Neural cell (in vitro differentiated cells): ENCODE results near the gene R3HDML. TPM values are rescaled to one million over a fixed set of nuclear protein-coding genes. Genes with fewer than 3 reads are reported as not detected.

Experiments
- H2AFZ ChIP-seq: fragments of 200-600, 300-800 bp; sonication (generic), shearing (Covaris generic); 2 replicates; pipeline ENCODE4 v1.6.0; 2014; ENCODE audit warnings: low read depth, mild to moderate bottlenecking, antibody characterized with exemption, low read length, moderate library complexity
- H3F3A ChIP-seq: fragments of 200-600 bp; shearing (Covaris generic); 2 replicates; pipeline ENCODE4 v1.6.1; 2016; ENCODE audit warnings: mild to moderate bottlenecking, moderate library complexity, mixed read lengths, antibody characterized with exemption, low read length; ENCODE audit not compliant: insufficient read depth, poor library complexity, severe bottlenecking
- H3K27ac ChIP-seq: fragments of 200-600, 300-800 bp; sonication (generic), shearing (Covaris generic); 2 replicates; pipeline ENCODE4 v1.5.1; 2014; ENCODE audit warnings: mild to moderate bottlenecking, low read length, moderate library complexity
- H3K27me3 ChIP-seq: fragments of 300-800, 200-600 bp; sonication (generic), shearing (Covaris generic); 2 replicates; pipeline ENCODE4 v1.6.0; 2014; ENCODE audit warnings: mild to moderate bottlenecking, low read depth, low read length, moderate library complexity; ENCODE audit not compliant: insufficient read depth
- H3K36me3 ChIP-seq: fragments of 300-800, 200-600 bp; sonication (generic), shearing (Covaris generic); 2 replicates; pipeline ENCODE4 v1.5.1; 2014; ENCODE audit warnings: mild to moderate bottlenecking, antibody characterized with exemption, low read length, moderate library complexity; ENCODE audit not compliant: insufficient read depth
- H3K4me2 ChIP-seq: fragments of 300-800, 200-600 bp; sonication (generic), shearing (Covaris generic); 2 replicates; pipeline ENCODE4 v1.6.0; 2014; ENCODE audit warnings: mild to moderate bottlenecking, low read length
- H3K4me3 ChIP-seq: fragments of 300-800, 200-600 bp; sonication (generic), shearing (Covaris generic); 2 replicates; pipeline ENCODE4 v1.5.1; 2014; ENCODE audit warnings: mild to moderate bottlenecking, low read length, moderate library complexity
- H3K79me2 ChIP-seq: fragments of 200-600 bp; shearing (Covaris generic); replicated peaks from 2 replicates; pipeline ENCODE4 v1.6.0; 2014; ENCODE audit warnings: mild to moderate bottlenecking, low read length, moderate library complexity; ENCODE audit not compliant: insufficient read depth
- H3K9ac ChIP-seq: fragments of 300-800, 200-600 bp; sonication (generic), shearing (Covaris generic); 2 replicates; pipeline ENCODE4 v1.6.1; 2016; ENCODE audit warnings: mild to moderate bottlenecking, low read length, mixed read lengths
- H3K9me2 ChIP-seq: fragments of 200-600 bp; shearing (Covaris generic); 2 replicates; pipeline ENCODE4 v1.6.1; 2016; ENCODE audit warnings: mild to moderate bottlenecking, low read length, mixed read lengths; ENCODE audit not compliant: insufficient read depth
- H3K9me3 ChIP-seq: fragments of 200-600, 300-800 bp; sonication (generic), shearing (Covaris generic); 2 replicates; pipeline ENCODE4 v1.6.1; 2016; ENCODE audit warnings: mild to moderate bottlenecking, mixed run types, low read length, moderate library complexity, mixed read lengths
- H4K20me1 ChIP-seq: fragments of 200-600 bp; shearing (Covaris generic); 2 replicates; pipeline ENCODE4 v1.6.1; 2016; ENCODE audit warnings: mild to moderate bottlenecking, mixed run types; ENCODE audit not compliant: insufficient read depth
- CTCF ChIP-seq: fragments of 450-650 bp; IDR thresholded peaks from 2 replicates; pipeline ENCODE4 v1.5.1; 2014; ENCODE audit warnings: antibody characterized with exemption, mild to moderate bottlenecking, moderate library complexity; ENCODE audit not compliant: poor library complexity, severe bottlenecking
- EP300 ChIP-seq: fragments of 450-650 bp; conservative IDR thresholded peaks from 2 replicates; pipeline ENCODE4 v1.6.1; 2014; ENCODE audit warnings: antibody characterized with exemption, mild to moderate bottlenecking, moderate library complexity; ENCODE audit not compliant: poor library complexity, severe bottlenecking
- EZH2 ChIP-seq: fragments of 200-600, 300-800 bp; shearing (Covaris generic), sonication (generic); IDR thresholded peaks from 2 replicates; pipeline ENCODE4 v1.6.1; 2014; ENCODE audit warnings: antibody characterized with exemption, low read length, borderline replicate concordance, mild to moderate bottlenecking; ENCODE audit not compliant: insufficient read depth, poor library complexity, severe bottlenecking
- MXI1 ChIP-seq: fragments of 450-650 bp; conservative IDR thresholded peaks from 2 replicates; pipeline ENCODE4 v1.6.1; 2014; ENCODE audit warnings: antibody characterized with exemption, mild to moderate bottlenecking; ENCODE audit not compliant: poor library complexity, severe bottlenecking
- POLR2AphosphoS5 ChIP-seq: IDR thresholded peaks from 2 replicates; pipeline ENCODE4 v1.6.1; 2012
- RAD21 ChIP-seq: fragments of 450-650 bp; conservative IDR thresholded peaks from 2 replicates; pipeline ENCODE4 v1.6.1; 2014; ENCODE audit warnings: antibody characterized with exemption, mild to moderate bottlenecking, moderate library complexity
- SMC3 ChIP-seq: fragments of 450-650 bp; conservative IDR thresholded peaks from 2 replicates; pipeline ENCODE4 v1.6.1; 2014; ENCODE audit warnings: antibody characterized with exemption, mild to moderate bottlenecking, moderate library complexity; ENCODE audit not compliant: poor library complexity
- TAF1 ChIP-seq: IDR thresholded peaks from 2 replicates; pipeline ENCODE4 v1.6.1; 2012; ENCODE audit warnings: low read depth
- polyA plus RNA-seq: library from polyadenylated mRNA; depleted of rRNA; stranded (reverse); fragments of >200 nt; gene quantifications from 2 replicates; pipeline ENCODE4 v1.2.3, GENCODE V29; 2014
- TF ChIP-seq, protein P1 (sequence below): IDR thresholded peaks from 2 replicates; pipeline ENCODE4 v1.6.1; 2012; ENCODE audit warnings: borderline replicate concordance

R3HDML gene
- polyA plus RNA-seq, 1 donor from 2014 or later = not detected

DNA sequence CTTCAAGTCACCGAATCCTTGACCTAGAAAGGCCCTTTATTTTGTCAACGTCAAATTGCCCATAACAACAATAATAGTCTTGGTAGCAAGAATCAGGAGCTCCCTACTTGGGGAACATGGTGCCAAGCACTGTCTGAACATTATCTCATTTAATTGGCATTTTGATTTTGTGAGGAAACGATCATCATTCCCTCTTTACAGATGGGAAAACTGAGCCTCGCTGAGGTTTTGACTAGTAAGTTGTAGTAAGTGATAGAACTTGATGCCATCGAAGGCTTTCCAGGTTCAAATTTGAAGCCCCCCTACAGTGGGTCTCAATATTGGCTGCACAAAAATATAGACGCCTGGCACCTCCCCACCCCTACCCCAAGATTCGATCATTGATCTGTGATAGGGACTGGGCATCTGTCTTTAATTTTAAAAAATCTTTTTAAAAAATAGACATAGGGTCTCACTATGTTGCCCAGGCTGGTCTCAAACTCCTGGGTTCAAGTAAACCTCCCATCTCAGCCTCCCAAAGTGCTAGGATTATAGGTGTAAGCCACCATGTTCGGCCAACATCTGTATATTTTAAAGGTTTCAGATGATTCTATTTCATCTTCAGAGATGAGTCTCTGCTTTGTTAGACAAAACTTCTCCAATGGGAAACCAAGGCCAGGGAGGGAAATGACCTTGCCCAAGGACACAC lies 55.4 kb downstream of the R3HDML start:
- H3K9me3 ChIP-seq = no peaks in the 10 kb centered on the region
- H3K36me3 ChIP-seq = no peaks in the 10 kb centered on the region
- H3K9ac ChIP-seq = no peak overlapping the region
- TF ChIP-seq, protein P1, sequence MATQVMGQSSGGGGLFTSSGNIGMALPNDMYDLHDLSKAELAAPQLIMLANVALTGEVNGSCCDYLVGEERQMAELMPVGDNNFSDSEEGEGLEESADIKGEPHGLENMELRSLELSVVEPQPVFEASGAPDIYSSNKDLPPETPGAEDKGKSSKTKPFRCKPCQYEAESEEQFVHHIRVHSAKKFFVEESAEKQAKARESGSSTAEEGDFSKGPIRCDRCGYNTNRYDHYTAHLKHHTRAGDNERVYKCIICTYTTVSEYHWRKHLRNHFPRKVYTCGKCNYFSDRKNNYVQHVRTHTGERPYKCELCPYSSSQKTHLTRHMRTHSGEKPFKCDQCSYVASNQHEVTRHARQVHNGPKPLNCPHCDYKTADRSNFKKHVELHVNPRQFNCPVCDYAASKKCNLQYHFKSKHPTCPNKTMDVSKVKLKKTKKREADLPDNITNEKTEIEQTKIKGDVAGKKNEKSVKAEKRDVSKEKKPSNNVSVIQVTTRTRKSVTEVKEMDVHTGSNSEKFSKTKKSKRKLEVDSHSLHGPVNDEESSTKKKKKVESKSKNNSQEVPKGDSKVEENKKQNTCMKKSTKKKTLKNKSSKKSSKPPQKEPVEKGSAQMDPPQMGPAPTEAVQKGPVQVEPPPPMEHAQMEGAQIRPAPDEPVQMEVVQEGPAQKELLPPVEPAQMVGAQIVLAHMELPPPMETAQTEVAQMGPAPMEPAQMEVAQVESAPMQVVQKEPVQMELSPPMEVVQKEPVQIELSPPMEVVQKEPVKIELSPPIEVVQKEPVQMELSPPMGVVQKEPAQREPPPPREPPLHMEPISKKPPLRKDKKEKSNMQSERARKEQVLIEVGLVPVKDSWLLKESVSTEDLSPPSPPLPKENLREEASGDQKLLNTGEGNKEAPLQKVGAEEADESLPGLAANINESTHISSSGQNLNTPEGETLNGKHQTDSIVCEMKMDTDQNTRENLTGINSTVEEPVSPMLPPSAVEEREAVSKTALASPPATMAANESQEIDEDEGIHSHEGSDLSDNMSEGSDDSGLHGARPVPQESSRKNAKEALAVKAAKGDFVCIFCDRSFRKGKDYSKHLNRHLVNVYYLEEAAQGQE = no peak
- TF ChIP-seq SMC3 (no peak), CTCF (no peak), EP300 (no peak), TAF1 (no peak), MXI1 (no peak), POLR2AphosphoS5 (no peak), RAD21 (no peak), EZH2 (no peak)
- no peak overlapping the region for H3K27ac ChIP-seq
- no peak overlapping the region for H3K4me2 ChIP-seq
- no peaks in the 10 kb centered on the region for H4K20me1 ChIP-seq
- H3K27me3 ChIP-seq = no peaks in the 10 kb centered on the region
- no peaks in the 10 kb centered on the region for H3K79me2 ChIP-seq
- no peaks in the 10 kb centered on the region for H3F3A ChIP-seq
- H3K4me3 ChIP-seq = no peak overlapping the region
- H2AFZ ChIP-seq = no peak overlapping the region
- no peaks in the 10 kb centered on the region for H3K9me2 ChIP-seq

- no peak overlapping the region for H3K4me2 ChIP-seq
- H3F3A ChIP-seq = no peaks in the 10 kb centered on the region
- H3K9me3 ChIP-seq = no peaks in the 10 kb centered on the region
- H4K20me1 ChIP-seq = no peaks in the 10 kb centered on the region
- H2AFZ ChIP-seq = no peak overlapping the region
- H3K9me2 ChIP-seq = no peaks in the 10 kb centered on the region
- no peak overlapping the region for H3K9ac ChIP-seq
- H3K79me2 ChIP-seq = no peaks in the 10 kb centered on the region
- TF ChIP-seq MXI1 (no peak), TAF1 (no peak)
- TF ChIP-seq, protein P1 = no peak
- no peaks in the 10 kb centered on the region for H3K36me3 ChIP-seq
- H3K27ac ChIP-seq = no peak overlapping the region
- no peak overlapping the region for H3K4me3 ChIP-seq
- no peaks in the 10 kb centered on the region for H3K27me3 ChIP-seq
Measured at GRCh38 chr20:44392776-44393607, 56.1 kb downstream of the R3HDML start.
